Esophagus squamous epithelium (tissue), 5 donors: Measurements from ENCODE around the gene CHRNA4. TPM values are rescaled to one million over a fixed set of nuclear protein-coding genes. Genes with fewer than 3 reads are reported as not detected.

Source experiments
- DNase-seq: peaks from one replicate; lab custom pipeline; 2025; lab: John Stamatoyannopoulos, UW
- H3K27ac ChIP-seq, 4 donors: fragments of 200-600 bp; sonication (generic); one replicate each; pipeline ENCODE4 v1.5.1; 2016 to 2019; ENCODE audit warnings: mild to moderate bottlenecking in 1 of 4
- H3K27me3 ChIP-seq, 4 donors: fragments of 200-600 bp; sonication (generic); 1 replicate in 3 of 4; 2 replicates in 1 of 4; pipeline versions ENCODE4 v1.5.1 to v1.6.0; 2017 to 2021; ENCODE audit warnings: antibody characterized with exemption in 1 of 4
- H3K36me3 ChIP-seq, 3 donors: fragments of 200-600 bp; sonication (generic); one replicate each; pipeline ENCODE4 v1.5.1; 2016 to 2019
- H3K4me1 ChIP-seq, 3 donors: fragments of 200-600 bp; sonication (generic); one replicate each; pipeline ENCODE4 v1.5.1; 2017 to 2019
- H3K4me3 ChIP-seq, 4 donors: fragments of 200-600 bp; sonication (generic); 1 replicate in 3 of 4; 2 replicates in 1 of 4; pipeline ENCODE4 v1.5.1; 2016 to 2019; ENCODE audit warnings: mild to moderate bottlenecking in 2 of 4, moderate library complexity in 1 of 4
- H3K9me3 ChIP-seq, 3 donors: fragments of 200-600 bp; sonication (generic); one replicate each; pipeline ENCODE4 v1.5.1; 2016 to 2019
- CTCF ChIP-seq, 6 experiments: fragments of 450-650 bp in 4 of 6; fragments of 200-600 bp in 2 of 6; sonication (generic) in 2 of 6; IDR thresholded peaks; one replicate each; pipeline ENCODE4 v1.5.1; 2016 to 2019; ENCODE audit warnings: antibody characterized with exemption in 6 of 6, mild to moderate bottlenecking in 4 of 6, moderate library complexity in 4 of 6
- POLR2A ChIP-seq, 4 donors: fragments of 450-650 bp; IDR thresholded peaks; one replicate each; pipeline ENCODE4 v1.6.1; 2017; ENCODE audit warnings: antibody characterized with exemption in 4 of 4, mild to moderate bottlenecking in 4 of 4, moderate library complexity in 3 of 4
- WGBS, 2 donors: methylation state at CpG; one replicate each; pipeline ENCODE4 v1.1.5; 2018; 5-methylcytosine and 5-hydroxymethylcytosine counted together
- intact Hi-C: fragments of 100-400 bp; cut with DNase I; formaldehyde crosslinking; loops from one replicate; pipeline ENCODE4 v1.15.0; 2022
- total RNA-seq, 4 donors: library from RNA; depleted of rRNA; stranded (reverse); fragments of >200 nt; gene quantifications; one replicate each; pipeline ENCODE4 v1.1.0, GENCODE V29; 2016
- donor health status: DM: yes; HTN: yes; CAD: no.

Gene CHRNA4
- total RNA-seq, 4 donors from 2014 or later = not detected

GRCh38 chr20:63351326-63351700, 9.8 kb downstream of the CHRNA4 start:
- intact Hi-C loops = no loop called here
- WGBS, 2 donors = 85 to 98% methylated on average over 7 to 10 of the region's 12 CpGs
- H3K27ac ChIP-seq = no peak overlapping the region
- no peaks in the 10 kb centered on the region for H3K9me3 ChIP-seq
- TF ChIP-seq POLR2A (IDR thresholded peaks at IDR 0.05) = no peak
- TF ChIP-seq CTCF (IDR thresholded peaks at IDR 0.05) = no peak
- peaks cover 0 to 63% (median 0%) of the 10 kb centered on the region in 4 donors for H3K27me3 ChIP-seq
- no peak overlapping the region for H3K4me3 ChIP-seq
- H3K36me3 ChIP-seq = no peaks in the 10 kb centered on the region
- no peak for DNase-seq
- peaks cover 0 to 10% (median 0%) of the 10 kb centered on the region in 3 donors for H3K4me1 ChIP-seq

- peaks cover 0 to 64% (median 0%) of the 10 kb centered on the region in 4 donors for H3K27me3 ChIP-seq
- no peak overlapping the region for H3K27ac ChIP-seq
- no peak overlapping the region for H3K4me3 ChIP-seq
- TF ChIP-seq POLR2A (IDR thresholded peaks at IDR 0.05) (no peak), CTCF (IDR thresholded peaks at IDR 0.05) (no peak)
- H3K4me1 ChIP-seq = peaks cover 0 to 16% (median 0%) of the 10 kb centered on the region in 3 donors
- no peak for DNase-seq
- H3K36me3 ChIP-seq = no peaks in the 10 kb centered on the region
- H3K9me3 ChIP-seq = no peaks in the 10 kb centered on the region
- intact Hi-C loops = no loop called here
- 81 to 85% methylated on average over 31 to 38 of the region's 46 CpGs for WGBS, 2 donors
Measured at GRCh38 chr20:63350597-63351325, 10.4 kb downstream of the CHRNA4 start.

GRCh38 chr20:63350196-63350595, 11.0 kb downstream of the CHRNA4 start:
- DNase-seq = no peak
- intact Hi-C loops = no loop called here
- H3K9me3 ChIP-seq = no peaks in the 10 kb centered on the region
- peaks cover 0 to 64% (median 0%) of the 10 kb centered on the region in 4 donors for H3K27me3 ChIP-seq
- no peak for TF ChIP-seq CTCF (IDR thresholded peaks at IDR 0.05)
- no peak for TF ChIP-seq POLR2A (IDR thresholded peaks at IDR 0.05)
- H3K27ac ChIP-seq = no peak overlapping the region
- H3K4me1 ChIP-seq = peaks cover 0 to 21% (median 0%) of the 10 kb centered on the region in 3 donors
- H3K36me3 ChIP-seq = no peaks in the 10 kb centered on the region
- no peak overlapping the region for H3K4me3 ChIP-seq
- WGBS, 2 donors = 94 to 96% methylated on average over 29 to 32 of the region's 33 CpGs

- peaks cover 0 to 64% (median 0%) of the 10 kb centered on the region in 4 donors for H3K27me3 ChIP-seq
- no peaks in the 10 kb centered on the region for H3K36me3 ChIP-seq
- peaks cover 0 to 28% (median 0%) of the 10 kb centered on the region in 3 donors for H3K4me1 ChIP-seq
- no peak overlapping the region for H3K4me3 ChIP-seq
- DNase-seq = no peak
- TF ChIP-seq POLR2A (IDR thresholded peaks at IDR 0.05) (no peak), CTCF (IDR thresholded peaks at IDR 0.05) (no peak)
- intact Hi-C loops = no loop called here
- no peak overlapping the region for H3K27ac ChIP-seq
- H3K9me3 ChIP-seq = no peaks in the 10 kb centered on the region
- WGBS, 2 donors = 80% methylated on average over 2 of the region's 29 CpGs; no CpG with 5 or more reads in 1 of the 2 donors
Measured at GRCh38 chr20:63349516-63349895, 11.6 kb downstream of the CHRNA4 start.

GRCh38 chr20:63348828-63349515, 12.2 kb downstream of the CHRNA4 start:
- H3K27me3 ChIP-seq = peaks cover 0 to 68% (median 0%) of the 10 kb centered on the region in 4 donors
- H3K4me3 ChIP-seq = no peak overlapping the region
- no peak overlapping the region for H3K27ac ChIP-seq
- H3K4me1 ChIP-seq = peaks cover 0 to 33% (median 0%) of the 10 kb centered on the region in 3 donors
- no peaks in the 10 kb centered on the region for H3K9me3 ChIP-seq
- DNase-seq = no peak
- intact Hi-C loops = no loop called here
- 68 to 80% methylated on average over 1 to 10 of the region's 29 CpGs for WGBS, 2 donors
- TF ChIP-seq POLR2A (IDR thresholded peaks at IDR 0.05) = no peak
- TF ChIP-seq CTCF (IDR thresholded peaks at IDR 0.05) = no peak
- H3K36me3 ChIP-seq = no peaks in the 10 kb centered on the region
